Hepatocyte (in vitro differentiated cells): ENCODE data around the gene PRR35. TPM values are rescaled to one million over a fixed set of nuclear protein-coding genes. Genes with fewer than 3 reads are reported as not detected.

Experiments used
- DNase-seq: peaks from one replicate; pipeline ENCODE4 v3.0.0-alpha.2; 2016; ENCODE audit warnings: low spot score
- H2AFZ ChIP-seq: fragments of 200-600 bp; sonication (generic); 2 replicates; pipeline ENCODE4 v1.6.0; 2016; ENCODE audit warnings: antibody characterized with exemption, mild to moderate bottlenecking
- H3K27ac ChIP-seq: fragments of 200-600 bp; sonication (generic); 2 replicates; pipeline ENCODE4 v1.5.1; 2016; ENCODE audit warnings: mild to moderate bottlenecking
- H3K27me3 ChIP-seq: fragments of 200-600 bp; sonication (generic); 2 replicates; pipeline ENCODE4 v1.6.1; 2016
- H3K36me3 ChIP-seq: fragments of 200-600 bp; sonication (generic); replicated peaks from 2 replicates; pipeline ENCODE4 v1.5.1; 2016; ENCODE audit warnings: low read depth; ENCODE audit not compliant: insufficient read depth
- H3K4me1 ChIP-seq: fragments of 200-600 bp; sonication (generic); 2 replicates; pipeline ENCODE4 v1.5.1; 2016; ENCODE audit warnings: mild to moderate bottlenecking, moderate library complexity; ENCODE audit not compliant: insufficient read depth
- H3K4me2 ChIP-seq: fragments of 200-600 bp; sonication (generic); 2 replicates; pipeline ENCODE4 v1.6.0; 2016
- H3K4me3 ChIP-seq: fragments of 200-600 bp; sonication (generic); 2 replicates; pipeline ENCODE4 v1.5.1; 2016; ENCODE audit warnings: mild to moderate bottlenecking
- H3K79me2 ChIP-seq: fragments of 200-600 bp; sonication (generic); 2 replicates; pipeline ENCODE4 v1.6.0; 2017; ENCODE audit warnings: mild to moderate bottlenecking
- H3K9me2 ChIP-seq: fragments of 200-600 bp; sonication (generic); replicated peaks from 2 replicates; pipeline ENCODE4 v1.6.0; 2017; ENCODE audit warnings: mild to moderate bottlenecking; ENCODE audit not compliant: insufficient read depth
- H3K9me3 ChIP-seq: fragments of 200-600 bp; sonication (generic); 2 replicates; pipeline ENCODE4 v1.5.1; 2016; ENCODE audit warnings: low read depth, mild to moderate bottlenecking
- H4K20me1 ChIP-seq: fragments of 200-600 bp; sonication (generic); 2 replicates; pipeline ENCODE4 v1.6.0; 2016; ENCODE audit warnings: mild to moderate bottlenecking; ENCODE audit not compliant: insufficient read depth, poor library complexity, severe bottlenecking
- EZH2 ChIP-seq: fragments of 200-600 bp; sonication (generic); IDR thresholded peaks from 2 replicates; pipeline ENCODE4 v1.6.1; 2016; ENCODE audit warnings: antibody characterized with exemption, mild to moderate bottlenecking, borderline replicate concordance
- EZH2phosphoT487 ChIP-seq: fragments of 200-600 bp; sonication (generic); IDR thresholded peaks from one replicate; pipeline ENCODE4 v1.6.1; 2018; ENCODE audit warnings: antibody characterized with exemption, mild to moderate bottlenecking, low read depth, moderate library complexity; ENCODE audit not compliant: unreplicated experiment, severe bottlenecking
- WGBS: methylation state at CpG from one replicate; pipeline ENCODE4 v1.1.6; 2016; ENCODE audit warnings: low lambda C conversion rate; ENCODE audit errors: missing lambda C conversion rate; 5-methylcytosine and 5-hydroxymethylcytosine counted together
- polyA plus RNA-seq: library from polyadenylated mRNA; unstranded; fragments of >200 nt; fragmentation: Nextera tagmentation; extraction: Ambion mirVana; gene quantifications from 2 replicates; pipeline ENCODE4 v1.2.1, GENCODE V29; 2016
- total RNA-seq: library from RNA; depleted of rRNA; stranded (reverse); fragments of >200 nt; gene quantifications from 2 replicates; pipeline ENCODE4 v1.2.3, GENCODE V29; 2014
- TF ChIP-seq, protein P1 (sequence below): fragments of 200-600 bp; sonication (generic); IDR thresholded peaks from 2 replicates; pipeline ENCODE4 v1.5.1; 2016; ENCODE audit warnings: antibody characterized with exemption, mild to moderate bottlenecking; ENCODE audit not compliant: poor library complexity

The PRR35 gene
- total and polyA plus RNA-seq, 2 experiments from 2014 or later, result not detected

DNA sequence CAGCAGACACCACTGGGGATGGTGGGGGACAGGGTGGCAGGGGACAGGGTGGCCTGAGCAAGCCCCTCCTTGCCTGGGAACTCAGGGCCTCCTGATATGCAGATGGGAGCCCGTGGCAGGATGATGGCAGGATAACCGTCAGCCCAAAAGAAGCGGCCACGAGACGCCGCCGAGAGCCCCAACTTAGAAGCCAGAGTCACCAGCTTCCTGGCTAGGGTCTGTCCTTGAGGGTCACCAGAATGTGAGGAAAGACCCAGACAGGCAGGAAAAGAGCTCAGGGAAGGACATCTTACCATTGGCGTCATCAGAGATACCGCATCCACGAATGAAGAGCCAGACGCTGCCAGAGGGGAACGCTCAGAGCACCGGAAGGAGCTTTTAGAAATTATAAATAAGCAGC, 49.1 kb downstream of the PRR35 start:
- Histone ChIP-seq H3K9me2 (no peaks in the 10 kb centered on the region), H3K4me2 (no peak overlapping the region), H3K27ac (no peak overlapping the region), H3K4me3 (no peak overlapping the region), H3K4me1 (no peaks in the 10 kb centered on the region), H3K79me2 (peaks cover 63% of the 10 kb centered on the region), H3K9me3 (no peaks in the 10 kb centered on the region), H3K36me3 (no peaks in the 10 kb centered on the region), H2AFZ (no peak overlapping the region), H4K20me1 (peaks cover 11% of the 10 kb centered on the region), H3K27me3 (no peaks in the 10 kb centered on the region)
- TF ChIP-seq, protein P1, sequence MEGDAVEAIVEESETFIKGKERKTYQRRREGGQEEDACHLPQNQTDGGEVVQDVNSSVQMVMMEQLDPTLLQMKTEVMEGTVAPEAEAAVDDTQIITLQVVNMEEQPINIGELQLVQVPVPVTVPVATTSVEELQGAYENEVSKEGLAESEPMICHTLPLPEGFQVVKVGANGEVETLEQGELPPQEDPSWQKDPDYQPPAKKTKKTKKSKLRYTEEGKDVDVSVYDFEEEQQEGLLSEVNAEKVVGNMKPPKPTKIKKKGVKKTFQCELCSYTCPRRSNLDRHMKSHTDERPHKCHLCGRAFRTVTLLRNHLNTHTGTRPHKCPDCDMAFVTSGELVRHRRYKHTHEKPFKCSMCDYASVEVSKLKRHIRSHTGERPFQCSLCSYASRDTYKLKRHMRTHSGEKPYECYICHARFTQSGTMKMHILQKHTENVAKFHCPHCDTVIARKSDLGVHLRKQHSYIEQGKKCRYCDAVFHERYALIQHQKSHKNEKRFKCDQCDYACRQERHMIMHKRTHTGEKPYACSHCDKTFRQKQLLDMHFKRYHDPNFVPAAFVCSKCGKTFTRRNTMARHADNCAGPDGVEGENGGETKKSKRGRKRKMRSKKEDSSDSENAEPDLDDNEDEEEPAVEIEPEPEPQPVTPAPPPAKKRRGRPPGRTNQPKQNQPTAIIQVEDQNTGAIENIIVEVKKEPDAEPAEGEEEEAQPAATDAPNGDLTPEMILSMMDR, result no peak
- no peak for TF ChIP-seq EZH2
- no peak for TF ChIP-seq EZH2phosphoT487
- DNase-seq, result no peak
- 97% methylated on average over 13 of the region's 13 CpGs for WGBS

DNA sequence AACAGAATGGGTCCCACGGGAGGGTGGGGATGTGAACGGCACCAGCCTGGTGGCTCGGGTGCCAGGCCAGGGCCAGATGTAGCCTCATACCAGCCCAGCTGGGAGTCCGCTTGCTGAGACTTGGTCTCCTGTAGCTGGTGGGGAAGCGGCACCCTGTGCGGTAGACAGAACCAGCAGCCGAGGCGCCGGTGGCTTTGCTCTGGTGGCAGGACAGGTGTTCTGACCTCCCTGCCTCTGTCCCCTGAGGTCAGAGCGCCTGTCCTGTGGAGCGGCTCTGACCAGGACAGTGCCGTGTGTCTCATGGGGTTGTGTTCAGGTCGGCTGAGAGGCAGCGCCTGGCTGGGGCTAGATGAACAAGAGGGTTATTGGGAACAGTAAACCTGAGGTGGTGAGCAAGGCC, 49.8 kb downstream of the PRR35 start:
- Histone ChIP-seq H3K4me3 (no peak overlapping the region), H3K9me3 (no peaks in the 10 kb centered on the region), H3K9me2 (no peaks in the 10 kb centered on the region), H3K27ac (no peak overlapping the region), H3K27me3 (no peaks in the 10 kb centered on the region), H3K4me1 (no peaks in the 10 kb centered on the region), H3K79me2 (peaks cover 61% of the 10 kb centered on the region), H3K36me3 (no peaks in the 10 kb centered on the region), H2AFZ (no peak overlapping the region), H4K20me1 (peaks cover 11% of the 10 kb centered on the region), H3K4me2 (no peak overlapping the region)
- DNase-seq, result peak; percentile 9
- WGBS, result 93% methylated on average over 14 of the region's 14 CpGs
- TF ChIP-seq EZH2phosphoT487, result no peak
- TF ChIP-seq EZH2, result no peak
- TF ChIP-seq, protein P1, result no peak

DNA sequence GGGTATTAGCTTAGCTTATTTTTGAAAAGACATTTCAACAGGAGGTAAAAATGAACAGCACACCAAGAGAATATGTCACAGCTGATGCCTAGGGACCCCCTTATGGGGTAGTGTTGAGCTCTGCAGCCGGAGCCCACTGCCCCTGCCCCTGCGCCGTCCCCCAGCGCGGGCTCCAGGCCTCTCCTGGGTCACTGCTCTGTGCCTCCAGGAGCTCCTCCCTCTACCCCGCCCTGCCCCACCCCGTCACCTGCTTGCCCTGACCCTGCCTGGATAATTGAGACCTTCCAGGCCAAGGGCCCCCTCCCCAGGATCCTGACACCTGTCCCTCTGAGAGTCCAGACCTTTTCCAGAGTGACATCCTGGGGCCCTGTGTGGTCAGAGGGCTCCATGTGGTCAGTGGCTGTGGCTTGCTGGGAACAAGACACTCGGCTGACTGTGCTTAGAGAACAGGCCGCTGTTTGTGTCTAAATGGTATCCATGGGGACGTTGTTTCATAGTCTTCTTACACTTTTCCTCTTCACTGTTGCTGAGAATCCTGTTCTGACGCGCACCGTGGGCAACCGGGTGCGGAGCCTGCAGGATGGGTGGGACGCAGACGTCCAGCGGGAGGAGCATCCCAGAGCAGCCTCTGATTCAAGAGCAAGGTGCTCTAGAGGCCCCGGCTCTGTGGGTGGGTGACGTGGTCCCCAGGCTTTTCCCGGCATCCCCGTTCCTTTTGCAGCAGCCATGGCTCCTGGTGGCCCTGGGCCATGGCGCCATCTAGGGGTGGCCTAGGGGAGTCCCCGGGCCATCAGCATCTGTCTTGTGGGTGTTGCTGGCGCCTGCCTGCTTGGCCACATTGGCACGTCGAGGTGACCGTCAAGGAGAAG, 50.6 kb downstream of the PRR35 start:
- H3K4me2 ChIP-seq, result no peak overlapping the region
- peaks cover 61% of the 10 kb centered on the region for H3K79me2 ChIP-seq
- no peak overlapping the region for H3K4me3 ChIP-seq
- H3K9me2 ChIP-seq, result no peaks in the 10 kb centered on the region
- DNase-seq, result peak; percentile 64
- H3K27ac ChIP-seq, result no peak overlapping the region
- peaks cover 11% of the 10 kb centered on the region for H4K20me1 ChIP-seq
- no peaks in the 10 kb centered on the region for H3K4me1 ChIP-seq
- no peaks in the 10 kb centered on the region for H3K36me3 ChIP-seq
- no peak overlapping the region for H2AFZ ChIP-seq
- H3K27me3 ChIP-seq, result no peaks in the 10 kb centered on the region
- no peaks in the 10 kb centered on the region for H3K9me3 ChIP-seq
- 79% methylated on average over 23 of the region's 28 CpGs for WGBS
- TF ChIP-seq, protein P1, result peak; percentile 49
- no peak for TF ChIP-seq EZH2phosphoT487
